ENCODE data around the gene ETV6.

Gene ETV6

GRCh38 chr12:11642785-11643184 lies 6.7 kb upstream of the ETV6 start:
- no peak for DNase-seq (ENCODE audit: low read depth in 2 of 2, low spot score in 1 of 2)

- no peak for DNase-seq (ENCODE audit: low read depth in 2 of 2, low spot score in 1 of 2)
Measured at GRCh38 chr12:11645391-11645790, 4.1 kb upstream of the ETV6 start.

DNA sequence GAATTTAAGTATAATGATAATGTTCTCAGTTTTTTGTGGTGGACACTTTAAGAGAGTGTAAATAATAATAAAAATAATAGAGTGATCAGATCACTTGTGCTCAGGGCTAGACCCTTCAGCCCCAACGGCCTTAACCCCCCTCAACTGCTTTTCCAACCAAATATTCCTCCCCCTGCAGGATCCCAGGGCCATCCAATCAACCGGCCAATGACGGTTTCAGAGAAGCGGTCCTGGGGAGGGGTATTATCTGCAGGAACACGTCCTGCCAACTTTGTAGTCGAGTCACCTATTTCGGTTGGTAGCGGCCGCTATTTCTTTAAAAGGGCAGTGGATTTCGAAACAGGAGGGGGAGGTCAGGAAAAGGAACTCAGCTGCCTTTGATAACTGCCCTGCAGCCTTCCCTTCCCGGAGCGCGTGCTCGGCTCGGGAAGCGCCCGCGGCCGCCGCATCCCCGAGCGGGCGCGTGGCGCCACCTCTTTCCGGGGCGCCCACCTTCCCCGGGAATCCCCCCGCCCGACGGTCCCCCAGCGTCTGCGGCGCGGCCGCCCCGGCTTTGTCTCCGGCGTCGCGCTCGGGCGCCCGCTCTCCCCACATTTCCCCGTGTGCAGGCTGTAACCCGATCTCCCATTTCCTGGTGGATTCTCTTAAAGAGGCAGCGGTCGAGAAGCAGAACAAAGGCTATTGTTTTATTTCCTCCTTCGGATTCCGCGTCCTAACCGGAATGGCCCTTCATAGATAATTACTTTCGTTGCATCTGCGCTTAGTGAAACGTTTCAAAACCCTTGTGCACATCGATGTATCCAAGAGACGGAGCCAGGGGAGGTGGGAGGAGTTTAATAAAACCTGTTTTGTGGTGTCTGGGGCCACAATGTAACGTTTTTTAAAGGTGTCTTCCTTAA lies 711 bp upstream of the ETV6 start:
- DNase-seq (ENCODE audit: low read depth in 2 of 2, low spot score in 1 of 2): peak in 1 of 2 donors; percentile 33

GRCh38 chr12:11650286-11651281 lies 1.1 kb downstream of the ETV6 start:
- DNase-seq (ENCODE audit: low read depth in 2 of 2, low spot score in 1 of 2): no peak

- no peak for DNase-seq (ENCODE audit: low read depth in 2 of 2, low spot score in 1 of 2)
Measured at GRCh38 chr12:11651381-11651780, 1.9 kb downstream of the ETV6 start.

- no peak for DNase-seq (ENCODE audit: low read depth in 2 of 2, low spot score in 1 of 2)
Measured at GRCh38 chr12:11651785-11652184, 2.3 kb downstream of the ETV6 start.

- DNase-seq (ENCODE audit: low read depth in 2 of 2, low spot score in 1 of 2): peak in 1 of 2 donors; percentile 6
Measured at GRCh38 chr12:11652351-11653040, 3.0 kb downstream of the ETV6 start.

DNA sequence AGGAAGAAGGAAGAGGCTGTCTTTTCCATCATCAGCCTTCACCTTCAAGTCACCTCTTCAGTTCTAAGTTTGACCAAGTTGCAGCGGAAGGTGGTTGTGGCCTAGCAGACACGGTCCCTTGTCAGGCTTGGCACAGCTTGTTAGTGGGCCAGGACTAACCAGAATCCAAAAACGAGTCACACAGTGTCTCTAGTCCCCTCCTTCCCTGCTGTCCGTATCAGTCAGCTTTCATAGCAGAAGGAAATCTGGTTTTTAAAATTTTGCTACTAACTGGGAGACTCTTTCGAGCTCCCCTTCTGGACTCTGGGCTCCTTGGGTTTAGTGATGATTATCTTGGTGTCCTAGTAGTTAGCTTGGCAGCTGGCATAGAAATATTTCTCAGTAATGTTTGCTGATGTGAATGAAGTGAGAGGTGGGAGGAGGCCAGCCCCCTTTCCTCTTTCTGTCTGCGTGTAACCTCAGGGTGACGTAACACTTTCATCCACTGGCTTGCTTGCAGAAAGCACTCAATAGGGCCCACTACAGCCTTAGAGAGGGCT lies 3.8 kb downstream of the ETV6 start:
- DNase-seq (ENCODE audit: low read depth in 2 of 2, low spot score in 1 of 2): peak in 1 of 2 donors; percentile 13

DNA sequence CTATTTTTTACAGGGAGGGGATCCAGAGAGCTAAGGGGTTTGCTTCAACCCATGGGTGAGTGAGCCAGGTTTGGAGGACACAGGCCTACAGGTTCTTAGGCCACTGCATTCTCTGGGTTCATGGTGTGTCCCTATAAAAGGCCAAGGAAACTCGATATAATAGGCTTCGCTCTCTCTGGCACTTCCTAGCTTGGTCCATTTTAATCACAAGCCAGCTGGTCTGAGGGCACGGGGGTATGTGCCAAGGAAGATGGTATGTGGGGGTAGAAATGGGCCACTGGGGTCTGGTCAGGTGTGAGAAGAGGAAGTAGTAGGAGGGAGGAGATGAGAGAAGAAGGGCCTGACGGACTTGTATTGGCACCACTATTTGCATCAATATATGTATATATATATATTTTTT lies 4.9 kb downstream of the ETV6 start:
- no peak for DNase-seq (ENCODE audit: low read depth in 2 of 2, low spot score in 1 of 2)

GRCh38 chr12:11654802-11655201 lies 5.3 kb downstream of the ETV6 start:
- DNase-seq (ENCODE audit: low read depth in 2 of 2, low spot score in 1 of 2): no peak

DNA sequence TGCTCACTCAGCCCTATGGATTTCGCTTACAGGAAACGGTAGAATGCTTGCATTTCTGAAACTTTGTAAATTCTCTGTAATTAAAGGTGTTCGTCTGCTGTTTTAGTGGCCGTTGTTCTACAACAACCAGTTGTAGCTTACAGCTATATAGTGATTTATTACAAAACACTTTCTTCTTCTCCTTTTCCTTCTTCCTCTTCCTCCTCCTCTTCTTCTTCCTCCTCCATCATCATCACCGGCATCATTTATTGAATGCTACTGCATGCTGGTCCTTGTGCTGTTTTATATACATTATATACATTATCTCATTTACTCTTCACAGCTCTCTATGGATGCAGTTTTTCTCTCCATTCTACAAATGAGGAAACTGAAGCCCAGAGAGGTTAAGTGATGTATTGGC lies 6.4 kb downstream of the ETV6 start:
- DNase-seq (ENCODE audit: low read depth in 2 of 2, low spot score in 1 of 2): no peak

DNA sequence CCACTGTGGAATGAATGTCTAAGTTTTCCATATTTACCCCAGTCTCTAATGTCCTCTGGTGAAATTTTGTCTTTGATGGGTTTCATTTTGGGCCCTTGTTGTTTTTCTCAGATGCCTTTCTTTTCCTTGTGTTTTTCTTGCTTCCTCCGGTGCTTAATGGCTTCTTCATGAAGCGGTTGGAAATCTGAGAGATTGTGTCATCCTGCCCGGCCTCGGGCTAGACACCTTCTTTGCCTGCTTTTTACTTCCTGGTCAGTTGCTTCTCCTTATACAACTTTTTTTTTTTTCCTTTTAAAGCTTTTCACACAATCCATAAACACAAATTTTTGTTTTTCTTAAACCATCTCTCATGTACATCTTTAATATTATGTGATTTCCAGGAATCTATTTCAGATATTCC lies 7.1 kb downstream of the ETV6 start:
- DNase-seq (ENCODE audit: low read depth in 2 of 2, low spot score in 1 of 2): no peak

- no peak for DNase-seq (ENCODE audit: low read depth in 2 of 2, low spot score in 1 of 2)
Measured at GRCh38 chr12:11657511-11657910, 8.0 kb downstream of the ETV6 start.

- no peak for DNase-seq (ENCODE audit: low read depth in 2 of 2, low spot score in 1 of 2)
Measured at GRCh38 chr12:11658791-11659190, 9.3 kb downstream of the ETV6 start.

- DNase-seq (ENCODE audit: low read depth in 2 of 2, low spot score in 1 of 2): no peak
Measured at GRCh38 chr12:11660624-11661023, 11.2 kb downstream of the ETV6 start.

DNA sequence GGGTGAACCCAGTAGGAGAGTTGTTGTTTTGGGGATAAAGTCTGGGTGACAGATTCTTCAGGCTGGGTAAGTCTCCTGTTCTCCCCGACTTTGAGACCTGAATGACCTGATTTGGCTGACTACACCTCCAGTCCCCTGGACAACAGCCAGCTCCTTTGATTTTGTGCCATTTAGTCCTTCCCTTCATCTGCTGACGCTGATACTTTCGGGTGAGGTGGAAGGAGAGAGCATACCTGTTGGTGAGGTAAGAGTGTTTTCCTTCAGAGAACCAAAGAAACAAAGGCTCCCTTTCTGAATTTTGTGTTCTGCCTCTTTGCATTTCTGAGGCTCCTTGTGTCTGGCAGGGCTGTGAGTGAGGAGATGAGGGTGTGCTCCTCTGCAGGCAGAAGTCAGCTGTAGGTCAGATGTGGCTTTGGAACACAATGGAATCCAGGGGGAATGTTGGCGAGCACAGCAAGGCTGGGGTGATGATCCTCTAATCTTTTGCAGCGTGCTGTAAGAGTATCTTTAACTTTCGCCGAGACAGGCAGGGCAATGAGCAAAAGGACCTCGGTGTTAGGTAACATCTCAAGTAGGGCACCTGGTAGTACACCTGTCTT lies 12.1 kb downstream of the ETV6 start:
- DNase-seq (ENCODE audit: low read depth in 2 of 2, low spot score in 1 of 2): no peak

GRCh38 chr12:11662369-11662768 lies 12.9 kb downstream of the ETV6 start:
- no peak for DNase-seq (ENCODE audit: low read depth in 2 of 2, low spot score in 1 of 2)

DNA sequence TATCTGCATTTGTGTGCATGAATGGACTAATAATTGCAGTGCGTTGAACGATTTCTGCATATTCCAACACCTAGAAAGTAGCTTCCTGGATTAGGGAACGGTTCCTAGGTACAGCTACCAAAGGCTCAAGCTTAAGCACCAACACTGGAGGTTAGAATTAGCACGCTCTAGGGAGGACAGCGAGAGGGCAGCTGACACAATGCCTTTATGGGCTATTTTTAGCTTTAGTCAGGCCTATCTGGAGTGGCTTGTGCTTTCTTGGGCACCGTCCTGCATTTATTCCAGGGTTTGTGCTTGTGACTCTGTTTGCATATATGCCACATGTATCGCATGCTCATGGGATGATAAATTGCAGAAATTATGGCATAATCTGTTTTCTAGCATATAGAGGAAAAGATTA lies 13.7 kb downstream of the ETV6 start:
- no peak for DNase-seq (ENCODE audit: low read depth in 2 of 2, low spot score in 1 of 2)

DNA sequence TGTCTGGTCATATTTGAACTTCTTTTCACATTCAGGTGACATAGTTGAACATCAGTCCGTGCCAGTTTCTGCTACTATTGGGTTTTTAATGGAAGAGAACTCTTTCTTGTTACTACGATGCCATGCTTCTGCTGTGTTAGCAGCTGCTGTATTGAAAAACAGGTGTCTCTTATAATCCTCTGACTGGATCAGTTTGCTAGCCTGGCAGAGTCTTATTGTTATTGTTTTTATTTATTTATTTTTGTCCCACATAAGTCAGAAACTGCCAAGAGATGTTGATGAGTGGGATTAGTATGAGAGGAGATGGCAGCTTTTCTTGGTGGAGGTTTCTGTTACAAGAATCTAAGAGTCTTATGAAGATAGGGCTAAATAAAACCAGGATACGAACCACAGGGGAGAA lies 14.6 kb downstream of the ETV6 start:
- DNase-seq (ENCODE audit: low read depth in 2 of 2, low spot score in 1 of 2): no peak

All from stimulated activated CD8-positive, alpha-beta memory T cell treated with anti-CD3 and anti-CD28 coated beads, Interleukin-4, amount 100 ng/mL, for 4 hours (primary cell).